ENCODE results near the gene RELB.

RELB gene

DNA sequence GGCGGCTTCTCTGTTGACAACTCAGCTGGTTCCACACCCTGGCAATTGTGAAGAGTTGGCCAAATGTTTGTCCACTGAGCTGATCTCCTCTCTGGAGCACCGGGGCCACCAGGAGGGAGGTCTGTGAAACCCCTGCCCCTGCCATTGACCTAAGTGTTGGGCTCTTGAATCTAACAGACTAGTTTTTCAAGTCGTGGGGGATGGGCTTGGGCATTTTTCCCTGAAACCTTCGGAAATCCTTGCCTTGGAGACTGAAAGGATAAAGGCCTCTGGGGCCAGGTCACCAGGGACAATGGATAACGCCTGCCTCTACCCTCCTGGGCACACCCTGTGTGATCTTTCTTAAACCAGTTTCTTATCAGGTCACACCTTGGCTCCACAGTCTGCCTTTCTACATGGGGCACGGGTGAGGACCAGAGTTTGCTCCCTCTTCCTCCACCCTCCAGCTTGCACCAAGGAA lies 78.7 kb downstream of the RELB start:
- no peak for DNase-seq (ENCODE audit: low read depth)

DNA sequence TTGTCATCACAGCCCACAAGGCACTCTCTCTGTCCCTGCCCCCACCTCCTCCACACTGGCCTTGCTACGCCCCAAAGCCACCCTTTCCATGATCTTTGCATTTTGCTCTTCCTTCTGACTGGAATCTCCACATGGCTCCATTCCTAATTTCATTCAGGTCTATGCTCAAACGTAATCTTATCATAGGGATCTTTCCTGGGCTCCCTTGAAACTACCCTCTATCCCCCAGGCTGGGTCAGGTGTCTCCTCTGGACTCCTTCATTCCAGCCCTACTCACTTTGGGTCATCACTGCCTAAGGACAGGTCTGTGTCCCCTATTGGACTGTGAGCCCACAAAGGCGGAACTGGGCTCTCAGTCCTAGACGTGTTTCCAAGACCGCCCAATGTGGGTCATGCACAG lies 80.9 kb downstream of the RELB start:
- no peak for DNase-seq (ENCODE audit: low read depth)

DNA sequence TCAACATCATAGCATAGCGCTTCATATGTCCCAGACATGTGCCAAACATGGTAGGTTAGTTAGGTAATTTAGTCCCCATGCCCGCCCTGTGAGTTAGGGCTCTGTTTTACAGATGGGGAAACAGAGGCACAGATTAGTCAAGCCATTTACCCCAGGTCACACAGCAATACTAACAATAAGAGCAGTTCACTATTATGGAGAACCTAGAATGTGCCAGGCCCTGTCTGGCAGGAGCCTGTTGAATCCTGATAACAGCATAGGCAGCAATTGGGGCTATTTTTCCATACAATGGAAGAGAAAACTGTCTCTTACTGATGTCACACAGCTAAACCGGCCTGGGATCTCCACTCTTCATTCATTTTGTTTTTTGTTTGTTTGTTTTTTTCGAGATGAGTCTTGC lies 85.2 kb downstream of the RELB start:
- no peak for DNase-seq (ENCODE audit: low read depth)

DNA sequence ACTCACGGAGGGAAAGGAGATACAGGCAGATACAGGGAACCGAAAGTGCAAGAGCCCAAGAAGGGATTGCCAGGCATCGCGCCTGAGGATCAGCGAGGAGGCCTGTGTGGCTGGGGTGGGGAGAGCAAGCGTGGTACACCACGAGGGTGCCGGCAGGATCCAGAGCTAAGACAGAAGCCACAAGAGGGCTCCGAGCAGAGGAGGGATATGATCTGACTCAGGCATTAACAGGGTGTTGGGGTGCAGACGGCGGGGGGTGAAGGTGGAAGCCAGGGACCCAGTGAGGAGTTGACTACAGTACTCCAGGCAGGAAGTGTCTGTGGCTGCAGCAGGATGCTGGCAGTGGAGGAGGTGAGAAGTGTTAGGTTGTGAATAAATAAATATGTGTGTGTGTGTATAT lies 86.3 kb downstream of the RELB start:
- DNase-seq (ENCODE audit: low read depth): no peak
